GM12878 (cell line): ENCODE data around the gene NDEL1. TPM values are rescaled to one million over a fixed set of nuclear protein-coding genes. Genes with fewer than 3 reads are reported as not detected.

Experiments
- ATAC-seq: fragments of 200-7000 bp; cut with Tn5 transposase; 3 replicates; pipeline ENCODE4 v1.9.1; 2020; ENCODE audit warnings: mild to moderate bottlenecking, moderate library complexity
- BruUV-seq: library from RNA; stranded (reverse); fragments of 400-500 nt; replicated peaks from 2 replicates; lab custom pipeline; 2021; lab: Mats Ljungman, UMichigan
- CTCF ChIA-PET: fragments of 300-600 bp; sonication (Branson Sonifier 250); formaldehyde crosslinking; extraction: SDS; loops from one replicate; lab custom pipeline; 2021; ENCODE audit warnings: inconsistent platforms; lab: Yijun Ruan, JAX
- POLR2A ChIA-PET: fragments of 350-600 bp; formaldehyde crosslinking; extraction: SDS; loops from one replicate; lab custom pipeline; 2021; ENCODE audit warnings: inconsistent platforms; lab: Charles Lee
- RAD21 ChIA-PET: fragments of 300-600 bp; sonication (Branson Sonifier 250); formaldehyde crosslinking; loops from one replicate; lab custom pipeline; 2023; ENCODE audit warnings: antibody characterized with exemption; ENCODE audit not compliant: unreplicated experiment; lab: Charles Lee
- SMC1A ChIA-PET: fragments of 300-600 bp; sonication (Branson Sonifier 250); formaldehyde crosslinking; loops from one replicate; lab custom pipeline; 2023; ENCODE audit not compliant: unreplicated experiment, uncharacterized antibody; lab: Charles Lee
- DNase-seq: peaks from one replicate; pipeline ENCODE4 v3.0.0-alpha.2; 2011; ENCODE audit warnings: low read depth, low spot score
- FAIRE-seq: peaks from 3 replicates; lab custom pipeline; 2011; peaks lifted over from hg19 to GRCh38; lab: Jason Lieb, UNC
- H2AFZ ChIP-seq: 2 replicates; pipeline ENCODE4 v1.6.0; 2011; ENCODE audit warnings: low read depth, low read length, control low read depth; ENCODE audit not compliant: control insufficient read depth
- H3K27ac ChIP-seq: 2 replicates; pipeline ENCODE4 v1.5.1; 2011; ENCODE audit warnings: control low read depth; ENCODE audit not compliant: control insufficient read depth, insufficient read depth
- H3K27me3 ChIP-seq, 2 experiments: replicated peaks in 1 of 2; 2 replicates each; pipeline versions ENCODE4 v1.6.0 to v1.6.1; 2011; ENCODE audit warnings: low read length in 1 of 2; ENCODE audit not compliant: control insufficient read depth in 2 of 2, insufficient read depth in 2 of 2
- H3K36me3 ChIP-seq, 2 experiments: 2 replicates each; pipeline ENCODE4 v1.5.1; 2011; ENCODE audit warnings: low read length in 1 of 2; ENCODE audit not compliant: control insufficient read depth in 2 of 2, insufficient read depth in 2 of 2
- H3K4me1 ChIP-seq: 2 replicates; pipeline ENCODE4 v1.6.1; 2011; ENCODE audit warnings: mild to moderate bottlenecking, low read length, moderate library complexity, mixed read lengths; ENCODE audit not compliant: control insufficient read depth, insufficient read depth
- H3K4me2 ChIP-seq: 2 replicates; pipeline ENCODE4 v1.6.0; 2011; ENCODE audit warnings: control low read depth; ENCODE audit not compliant: control insufficient read depth, insufficient read depth
- H3K4me3 ChIP-seq: fragments of 200-600 bp; sonication (generic); 2 replicates; pipeline ENCODE4 v1.5.1; 2016
- H3K79me2 ChIP-seq: 2 replicates; pipeline ENCODE4 v1.6.0; 2011; ENCODE audit warnings: low read length; ENCODE audit not compliant: control insufficient read depth, insufficient read depth
- H3K9ac ChIP-seq: 2 replicates; pipeline ENCODE4 v1.8.0; 2011; ENCODE audit warnings: low read length, control low read depth, mixed read lengths; ENCODE audit not compliant: control insufficient read depth, insufficient read depth
- H3K9me3 ChIP-seq: replicated peaks from 3 replicates; pipeline ENCODE4 v1.5.1; 2011; ENCODE audit warnings: mild to moderate bottlenecking, low read length; ENCODE audit not compliant: control insufficient read depth, insufficient read depth
- H4K20me1 ChIP-seq: 2 replicates; pipeline ENCODE4 v1.6.0; 2011; ENCODE audit not compliant: control insufficient read depth, insufficient read depth
- CREM ChIP-seq: IDR thresholded peaks from 2 replicates; pipeline ENCODE4 v1.6.1; 2014; ENCODE audit warnings: antibody characterized with exemption, low read depth
- DPF2 ChIP-seq: fragments of 450-650 bp; IDR thresholded peaks from 2 replicates; pipeline ENCODE4 v1.6.1; 2017; ENCODE audit warnings: mild to moderate bottlenecking
- IKZF2 ChIP-seq, 2 experiments: fragments of 450-650 bp; IDR thresholded peaks; 2 replicates each; pipeline ENCODE4 v1.6.1; 2017; ENCODE audit warnings: mild to moderate bottlenecking in 2 of 2, moderate library complexity in 2 of 2
- KDM1A ChIP-seq: fragments of 200-600 bp; sonication (generic); IDR thresholded peaks from 2 replicates; pipeline ENCODE4 v1.6.1; 2016; ENCODE audit warnings: borderline replicate concordance
- MEF2A ChIP-seq: IDR thresholded peaks from 2 replicates; pipeline ENCODE4 v1.6.1; 2011; ENCODE audit warnings: low read depth, mild to moderate bottlenecking, low read length, moderate library complexity; ENCODE audit not compliant: insufficient read depth
- MYC ChIP-seq: IDR thresholded peaks from 2 replicates; pipeline ENCODE4 v1.6.1; 2011; ENCODE audit warnings: mild to moderate bottlenecking, low read length, moderate library complexity, inconsistent platforms; ENCODE audit not compliant: insufficient read depth, insufficient replicate concordance, insufficient read length, severe bottlenecking
- POLR2AphosphoS5 ChIP-seq: IDR thresholded peaks from 2 replicates; pipeline ENCODE4 v1.6.1; 2011; ENCODE audit warnings: mild to moderate bottlenecking, low read length, inconsistent platforms
- TARDBP ChIP-seq: IDR thresholded peaks from 2 replicates; pipeline ENCODE4 v1.6.1; 2016; ENCODE audit warnings: borderline replicate concordance
- WRNIP1 ChIP-seq: IDR thresholded peaks from 2 replicates; pipeline ENCODE4 v1.6.1; 2011; ENCODE audit warnings: low read depth, low read length, improper control_type of control experiment, borderline replicate concordance
- YY1 ChIP-seq: IDR thresholded peaks from 2 replicates; pipeline ENCODE4 v1.6.1; 2011; ENCODE audit warnings: low read depth, mild to moderate bottlenecking, low read length
- WGBS: methylation state at CpG from one replicate; pipeline ENCODE4 v1.1.6; 2016; ENCODE audit warnings: low lambda C conversion rate; ENCODE audit not compliant: insufficient replicate concordance, insufficient coverage; ENCODE audit errors: missing lambda C conversion rate; 5-methylcytosine and 5-hydroxymethylcytosine counted together
- in situ Hi-C: fragments of 300-500 bp; cut with MboI; formaldehyde crosslinking; loops from 9 replicates; pipeline ENCODE4 v1.14.3; 2018; ENCODE audit warnings: mixed read lengths
- intact Hi-C: fragments of 100-400 bp; cut with micrococcal nuclease; formaldehyde crosslinking; loops from one replicate; pipeline ENCODE4 v1.14.2; 2022; ENCODE audit not compliant: unreplicated experiment
- polyA plus RNA-seq, 11 experiments: library from polyadenylated mRNA; depleted of rRNA in 4 of 11; unstranded in 6 of 11; stranded (reverse) in 5 of 11; fragments of >200 nt; fragmentation: Nextera tagmentation in 4 of 11; fragmentation: Illumina TruSeq in 1 of 11; extraction: Ambion mirVana in 4 of 11; extraction: Trizol in 1 of 11; gene quantifications; 1 replicate in 1 of 11; 2 replicates in 10 of 11; pipeline versions ENCODE4 v1.2.1 to v1.2.3, GENCODE V29; 2011 to 2016; ENCODE audit warnings: inconsistent platforms in 2 of 11, missing spikeins in 2 of 11, low read depth in 1 of 11
- total RNA-seq, 4 experiments: library from RNA; depleted of rRNA in 3 of 4; stranded (reverse); fragments of >200 nt in 3 of 4; fragmentation: Illumina TruSeq in 1 of 4; extraction: Trizol in 1 of 4; gene quantifications; 2 replicates each; pipeline versions ENCODE4 v1.2.1 to v1.2.3, GENCODE V29; 2013 to 2021
- TF ChIP-seq, protein P1 (sequence below): fragments of 450-650 bp; IDR thresholded peaks from 2 replicates; pipeline ENCODE4 v1.6.1; 2017; ENCODE audit warnings: mild to moderate bottlenecking
- TF ChIP-seq, protein P2 (sequence below): fragments of 450-650 bp; IDR thresholded peaks from 2 replicates; pipeline ENCODE4 v1.6.1; 2018; ENCODE audit warnings: borderline replicate concordance, mild to moderate bottlenecking; ENCODE audit not compliant: partially characterized antibody
- TF ChIP-seq, protein P3 (sequence below): IDR thresholded peaks from 2 replicates; pipeline ENCODE4 v1.6.1; 2011; ENCODE audit warnings: low read depth, low read length, improper control_type of control experiment, borderline replicate concordance
- TF ChIP-seq, protein P4 (sequence below): fragments of 450-650 bp; formaldehyde crosslinking; IDR thresholded peaks from 2 replicates; pipeline ENCODE4 v1.4.0; 2022; ENCODE audit warnings: mild to moderate bottlenecking, moderate library complexity

Gene NDEL1
- total and polyA plus RNA-seq, 10 of the 15 experiments (the other 5 are each of a cell fraction or from before 2014, with no cell fraction given): 0.72 to 41.5 (median 29.9) TPM

DNA sequence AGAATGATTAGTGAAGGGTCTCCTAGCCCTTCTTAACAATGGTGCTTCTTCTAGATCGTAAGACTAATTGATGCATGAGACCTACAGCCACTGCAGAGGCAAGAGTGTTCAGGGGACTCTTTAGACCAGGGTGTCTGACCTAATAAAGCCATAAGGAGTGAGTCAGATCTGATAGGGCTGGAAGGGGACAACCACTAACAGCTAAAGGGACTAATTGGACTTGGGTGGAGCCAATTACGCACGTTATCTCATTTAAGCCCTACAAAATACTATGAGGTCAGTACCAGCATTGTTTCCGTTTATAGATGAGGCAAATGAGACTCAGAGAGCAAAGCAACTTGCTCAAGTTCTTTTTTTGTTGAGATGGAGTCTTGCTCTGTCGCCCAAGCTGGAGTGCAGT is 23.6 kb upstream of the NDEL1 start:
- intact Hi-C loops: loop anchor here (10.0 kb wide), 1 partner anchor 483 kb away; no protein-coding TSS in a partner anchor
- H4K20me1 ChIP-seq: no peaks in the 10 kb centered on the region
- no peaks in the 10 kb centered on the region for H3K4me1 ChIP-seq
- peaks cover 0 to 4% of the 10 kb centered on the region in 2 experiments; a peak in 3 of 4 replicates for H3K27me3 ChIP-seq
- DNase-seq (no peak), ATAC-seq (no peak), FAIRE-seq (no peak)
- H3K79me2 ChIP-seq: no peaks in the 10 kb centered on the region
- ChIA-PET CTCF (interaction anchor here (3.2 to 3.3 kb wide), 2 partner anchors 335 to 374 kb away, joined by 22 to 67 read pairs; no protein-coding TSS in a partner anchor), POLR2A (no interaction called here), SMC1A (interaction anchor here (2.0 kb wide), 1 partner anchor 334 kb away, joined by 6 read pairs; no protein-coding TSS in a partner anchor), RAD21 (interaction anchor here (1.0 kb wide), 1 partner anchor 374 kb away, joined by 3 read pairs; no protein-coding TSS in a partner anchor)
- TF ChIP-seq, protein P1, sequence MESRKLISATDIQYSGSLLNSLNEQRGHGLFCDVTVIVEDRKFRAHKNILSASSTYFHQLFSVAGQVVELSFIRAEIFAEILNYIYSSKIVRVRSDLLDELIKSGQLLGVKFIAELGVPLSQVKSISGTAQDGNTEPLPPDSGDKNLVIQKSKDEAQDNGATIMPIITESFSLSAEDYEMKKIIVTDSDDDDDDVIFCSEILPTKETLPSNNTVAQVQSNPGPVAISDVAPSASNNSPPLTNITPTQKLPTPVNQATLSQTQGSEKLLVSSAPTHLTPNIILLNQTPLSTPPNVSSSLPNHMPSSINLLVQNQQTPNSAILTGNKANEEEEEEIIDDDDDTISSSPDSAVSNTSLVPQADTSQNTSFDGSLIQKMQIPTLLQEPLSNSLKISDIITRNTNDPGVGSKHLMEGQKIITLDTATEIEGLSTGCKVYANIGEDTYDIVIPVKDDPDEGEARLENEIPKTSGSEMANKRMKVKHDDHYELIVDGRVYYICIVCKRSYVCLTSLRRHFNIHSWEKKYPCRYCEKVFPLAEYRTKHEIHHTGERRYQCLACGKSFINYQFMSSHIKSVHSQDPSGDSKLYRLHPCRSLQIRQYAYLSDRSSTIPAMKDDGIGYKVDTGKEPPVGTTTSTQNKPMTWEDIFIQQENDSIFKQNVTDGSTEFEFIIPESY: no peak
- TF ChIP-seq YY1: no peak
- TF ChIP-seq DPF2: no peak
- TF ChIP-seq POLR2AphosphoS5: no peak
- no peak for TF ChIP-seq MYC
- no peak for TF ChIP-seq KDM1A
- TF ChIP-seq, protein P2, sequence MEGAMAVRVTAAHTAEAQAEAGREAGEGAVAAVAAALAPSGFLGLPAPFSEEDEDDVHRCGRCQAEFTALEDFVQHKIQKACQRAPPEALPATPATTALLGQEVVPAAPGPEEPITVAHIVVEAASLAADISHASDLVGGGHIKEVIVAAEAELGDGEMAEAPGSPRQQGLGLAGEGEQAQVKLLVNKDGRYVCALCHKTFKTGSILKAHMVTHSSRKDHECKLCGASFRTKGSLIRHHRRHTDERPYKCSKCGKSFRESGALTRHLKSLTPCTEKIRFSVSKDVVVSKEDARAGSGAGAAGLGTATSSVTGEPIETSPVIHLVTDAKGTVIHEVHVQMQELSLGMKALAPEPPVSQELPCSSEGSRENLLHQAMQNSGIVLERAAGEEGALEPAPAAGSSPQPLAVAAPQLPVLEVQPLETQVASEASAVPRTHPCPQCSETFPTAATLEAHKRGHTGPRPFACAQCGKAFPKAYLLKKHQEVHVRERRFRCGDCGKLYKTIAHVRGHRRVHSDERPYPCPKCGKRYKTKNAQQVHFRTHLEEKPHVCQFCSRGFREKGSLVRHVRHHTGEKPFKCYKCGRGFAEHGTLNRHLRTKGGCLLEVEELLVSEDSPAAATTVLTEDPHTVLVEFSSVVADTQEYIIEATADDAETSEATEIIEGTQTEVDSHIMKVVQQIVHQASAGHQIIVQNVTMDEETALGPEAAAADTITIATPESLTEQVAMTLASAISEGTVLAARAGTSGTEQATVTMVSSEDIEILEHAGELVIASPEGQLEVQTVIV: no peak
- TF ChIP-seq, protein P3, sequence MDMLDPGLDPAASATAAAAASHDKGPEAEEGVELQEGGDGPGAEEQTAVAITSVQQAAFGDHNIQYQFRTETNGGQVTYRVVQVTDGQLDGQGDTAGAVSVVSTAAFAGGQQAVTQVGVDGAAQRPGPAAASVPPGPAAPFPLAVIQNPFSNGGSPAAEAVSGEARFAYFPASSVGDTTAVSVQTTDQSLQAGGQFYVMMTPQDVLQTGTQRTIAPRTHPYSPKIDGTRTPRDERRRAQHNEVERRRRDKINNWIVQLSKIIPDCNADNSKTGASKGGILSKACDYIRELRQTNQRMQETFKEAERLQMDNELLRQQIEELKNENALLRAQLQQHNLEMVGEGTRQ: no peak
- no peak for TF ChIP-seq TARDBP
- TF ChIP-seq, protein P4, sequence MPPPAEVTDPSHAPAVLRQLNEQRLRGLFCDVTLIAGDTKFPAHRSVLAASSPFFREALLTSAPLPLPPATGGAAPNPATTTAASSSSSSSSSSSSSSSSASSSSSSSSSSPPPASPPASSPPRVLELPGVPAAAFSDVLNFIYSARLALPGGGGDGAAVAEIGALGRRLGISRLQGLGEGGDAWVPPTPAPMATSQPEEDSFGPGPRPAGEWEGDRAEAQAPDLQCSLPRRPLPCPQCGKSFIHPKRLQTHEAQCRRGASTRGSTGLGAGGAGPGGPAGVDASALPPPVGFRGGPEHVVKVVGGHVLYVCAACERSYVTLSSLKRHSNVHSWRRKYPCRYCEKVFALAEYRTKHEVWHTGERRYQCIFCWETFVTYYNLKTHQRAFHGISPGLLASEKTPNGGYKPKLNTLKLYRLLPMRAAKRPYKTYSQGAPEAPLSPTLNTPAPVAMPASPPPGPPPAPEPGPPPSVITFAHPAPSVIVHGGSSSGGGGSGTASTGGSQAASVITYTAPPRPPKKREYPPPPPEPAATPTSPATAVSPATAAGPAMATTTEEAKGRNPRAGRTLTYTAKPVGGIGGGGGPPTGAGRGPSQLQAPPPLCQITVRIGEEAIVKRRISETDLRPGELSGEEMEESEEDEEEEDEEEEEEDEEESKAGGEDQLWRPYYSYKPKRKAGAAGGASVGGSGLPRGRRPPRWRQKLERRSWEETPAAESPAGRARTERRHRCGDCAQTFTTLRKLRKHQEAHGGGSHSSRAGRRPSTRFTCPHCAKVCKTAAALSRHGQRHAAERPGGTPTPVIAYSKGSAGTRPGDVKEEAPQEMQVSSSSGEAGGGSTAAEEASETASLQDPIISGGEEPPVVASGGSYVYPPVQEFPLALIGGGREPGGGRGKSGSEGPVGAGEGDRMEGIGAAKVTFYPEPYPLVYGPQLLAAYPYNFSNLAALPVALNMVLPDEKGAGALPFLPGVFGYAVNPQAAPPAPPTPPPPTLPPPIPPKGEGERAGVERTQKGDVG: no peak
- no peak for TF ChIP-seq MEF2A
- no peak for TF ChIP-seq CREM
- TF ChIP-seq IKZF2 (IDR thresholded peaks at IDR 0.05): no peak
- TF ChIP-seq WRNIP1: no peak
- no peaks in the 10 kb centered on the region for H3K36me3 ChIP-seq
- WGBS: 38% methylated on average over 5 of the region's 5 CpGs
- BruUV-seq: no TSS peak
- no peak overlapping the region for H3K9ac ChIP-seq
- no peaks in the 10 kb centered on the region for H3K9me3 ChIP-seq
- in situ Hi-C loops: loop anchor here (5.0 to 10.0 kb wide), 2 partner anchors 335 to 603 kb away; no protein-coding TSS in a partner anchor
- no peak overlapping the region for H3K4me2 ChIP-seq
- no peak overlapping the region for H3K27ac ChIP-seq
- H2AFZ ChIP-seq: no peak overlapping the region
- no peak overlapping the region for H3K4me3 ChIP-seq
